GM12878 (cell line): ENCODE measurements around the gene AP4B1. TPM values are rescaled to one million over a fixed set of nuclear protein-coding genes. Genes with fewer than 3 reads are reported as not detected.

Source experiments
- ATAC-seq: fragments of 200-7000 bp; cut with Tn5 transposase; 3 replicates; pipeline ENCODE4 v1.9.1; 2020; ENCODE audit warnings: mild to moderate bottlenecking, moderate library complexity
- BruUV-seq: library from RNA; stranded (reverse); fragments of 400-500 nt; replicated peaks from 2 replicates; lab custom pipeline; 2021; lab: Mats Ljungman, UMichigan
- CTCF ChIA-PET: fragments of 300-600 bp; sonication (Branson Sonifier 250); formaldehyde crosslinking; extraction: SDS; loops from one replicate; lab custom pipeline; 2021; ENCODE audit warnings: inconsistent platforms; lab: Yijun Ruan, JAX
- POLR2A ChIA-PET: fragments of 350-600 bp; formaldehyde crosslinking; extraction: SDS; loops from one replicate; lab custom pipeline; 2021; ENCODE audit warnings: inconsistent platforms; lab: Charles Lee
- RAD21 ChIA-PET: fragments of 300-600 bp; sonication (Branson Sonifier 250); formaldehyde crosslinking; loops from one replicate; lab custom pipeline; 2023; ENCODE audit warnings: antibody characterized with exemption; ENCODE audit not compliant: unreplicated experiment; lab: Charles Lee
- SMC1A ChIA-PET: fragments of 300-600 bp; sonication (Branson Sonifier 250); formaldehyde crosslinking; loops from one replicate; lab custom pipeline; 2023; ENCODE audit not compliant: unreplicated experiment, uncharacterized antibody; lab: Charles Lee
- DNase-seq: peaks from one replicate; pipeline ENCODE4 v3.0.0-alpha.2; 2011; ENCODE audit warnings: low read depth, low spot score
- FAIRE-seq: peaks from 3 replicates; lab custom pipeline; 2011; peaks lifted over from hg19 to GRCh38; lab: Jason Lieb, UNC
- H2AFZ ChIP-seq: 2 replicates; pipeline ENCODE4 v1.6.0; 2011; ENCODE audit warnings: low read depth, low read length, control low read depth; ENCODE audit not compliant: control insufficient read depth
- H3K27ac ChIP-seq: 2 replicates; pipeline ENCODE4 v1.5.1; 2011; ENCODE audit warnings: control low read depth; ENCODE audit not compliant: control insufficient read depth, insufficient read depth
- H3K27me3 ChIP-seq, 2 experiments: replicated peaks in 1 of 2; 2 replicates each; pipeline versions ENCODE4 v1.6.0 to v1.6.1; 2011; ENCODE audit warnings: low read length in 1 of 2; ENCODE audit not compliant: control insufficient read depth in 2 of 2, insufficient read depth in 2 of 2
- H3K36me3 ChIP-seq, 2 experiments: 2 replicates each; pipeline ENCODE4 v1.5.1; 2011; ENCODE audit warnings: low read length in 1 of 2; ENCODE audit not compliant: control insufficient read depth in 2 of 2, insufficient read depth in 2 of 2
- H3K4me1 ChIP-seq: 2 replicates; pipeline ENCODE4 v1.6.1; 2011; ENCODE audit warnings: mild to moderate bottlenecking, low read length, moderate library complexity, mixed read lengths; ENCODE audit not compliant: control insufficient read depth, insufficient read depth
- H3K4me2 ChIP-seq: 2 replicates; pipeline ENCODE4 v1.6.0; 2011; ENCODE audit warnings: control low read depth; ENCODE audit not compliant: control insufficient read depth, insufficient read depth
- H3K4me3 ChIP-seq: fragments of 200-600 bp; sonication (generic); 2 replicates; pipeline ENCODE4 v1.5.1; 2016
- H3K79me2 ChIP-seq: 2 replicates; pipeline ENCODE4 v1.6.0; 2011; ENCODE audit warnings: low read length; ENCODE audit not compliant: control insufficient read depth, insufficient read depth
- H3K9ac ChIP-seq: 2 replicates; pipeline ENCODE4 v1.8.0; 2011; ENCODE audit warnings: low read length, control low read depth, mixed read lengths; ENCODE audit not compliant: control insufficient read depth, insufficient read depth
- H3K9me3 ChIP-seq: replicated peaks from 3 replicates; pipeline ENCODE4 v1.5.1; 2011; ENCODE audit warnings: mild to moderate bottlenecking, low read length; ENCODE audit not compliant: control insufficient read depth, insufficient read depth
- H4K20me1 ChIP-seq: 2 replicates; pipeline ENCODE4 v1.6.0; 2011; ENCODE audit not compliant: control insufficient read depth, insufficient read depth
- BCL11A ChIP-seq: IDR thresholded peaks from 2 replicates; pipeline ENCODE4 v1.6.1; 2011; ENCODE audit warnings: low read depth, low read length
- CHD1 ChIP-seq: IDR thresholded peaks from 2 replicates; pipeline ENCODE4 v1.6.1; 2012; ENCODE audit warnings: low read depth, low read length, improper control_type of control experiment
- KLF5 ChIP-seq: fragments of 450-650 bp; IDR thresholded peaks from 2 replicates; pipeline ENCODE4 v1.6.1; 2014; ENCODE audit warnings: mild to moderate bottlenecking; ENCODE audit not compliant: partially characterized antibody
- MEF2B ChIP-seq: fragments of 450-650 bp; IDR thresholded peaks from 2 replicates; pipeline ENCODE4 v1.6.1; 2018; ENCODE audit warnings: mild to moderate bottlenecking, moderate library complexity; ENCODE audit not compliant: partially characterized antibody, poor library complexity, severe bottlenecking
- MYC ChIP-seq: IDR thresholded peaks from 2 replicates; pipeline ENCODE4 v1.6.1; 2011; ENCODE audit warnings: mild to moderate bottlenecking, low read length, moderate library complexity, inconsistent platforms; ENCODE audit not compliant: insufficient read depth, insufficient replicate concordance, insufficient read length, severe bottlenecking
- SPI1 ChIP-seq: IDR thresholded peaks from 2 replicates; pipeline ENCODE4 v1.6.1; 2011; ENCODE audit warnings: low read depth, mild to moderate bottlenecking, low read length, moderate library complexity, borderline replicate concordance; ENCODE audit not compliant: insufficient read depth
- SUPT20H ChIP-seq: IDR thresholded peaks from 2 replicates; pipeline ENCODE4 v1.6.1; 2011; ENCODE audit warnings: low read depth, mild to moderate bottlenecking, low read length, moderate library complexity, borderline replicate concordance; ENCODE audit not compliant: control insufficient read depth
- WGBS: methylation state at CpG from one replicate; pipeline ENCODE4 v1.1.6; 2016; ENCODE audit warnings: low lambda C conversion rate; ENCODE audit not compliant: insufficient replicate concordance, insufficient coverage; ENCODE audit errors: missing lambda C conversion rate; 5-methylcytosine and 5-hydroxymethylcytosine counted together
- in situ Hi-C: fragments of 300-500 bp; cut with MboI; formaldehyde crosslinking; loops from 9 replicates; pipeline ENCODE4 v1.14.3; 2018; ENCODE audit warnings: mixed read lengths
- intact Hi-C: fragments of 100-400 bp; cut with micrococcal nuclease; formaldehyde crosslinking; loops from one replicate; pipeline ENCODE4 v1.14.2; 2022; ENCODE audit not compliant: unreplicated experiment
- polyA plus RNA-seq, 11 experiments: library from polyadenylated mRNA; depleted of rRNA in 4 of 11; unstranded in 6 of 11; stranded (reverse) in 5 of 11; fragments of >200 nt; fragmentation: Nextera tagmentation in 4 of 11; fragmentation: Illumina TruSeq in 1 of 11; extraction: Ambion mirVana in 4 of 11; extraction: Trizol in 1 of 11; gene quantifications; 1 replicate in 1 of 11; 2 replicates in 10 of 11; pipeline versions ENCODE4 v1.2.1 to v1.2.3, GENCODE V29; 2011 to 2016; ENCODE audit warnings: inconsistent platforms in 2 of 11, missing spikeins in 2 of 11, low read depth in 1 of 11
- total RNA-seq, 4 experiments: library from RNA; depleted of rRNA in 3 of 4; stranded (reverse); fragments of >200 nt in 3 of 4; fragmentation: Illumina TruSeq in 1 of 4; extraction: Trizol in 1 of 4; gene quantifications; 2 replicates each; pipeline versions ENCODE4 v1.2.1 to v1.2.3, GENCODE V29; 2013 to 2021
- TF ChIP-seq, protein P1 (sequence below): IDR thresholded peaks from 2 replicates; pipeline ENCODE4 v1.6.1; 2011; ENCODE audit warnings: borderline replicate concordance, low read depth, mild to moderate bottlenecking, moderate library complexity, low read length; ENCODE audit not compliant: insufficient read depth, poor library complexity, severe bottlenecking
- TF ChIP-seq, protein P2 (sequence below): fragments of 450-650 bp; formaldehyde crosslinking; IDR thresholded peaks from 2 replicates; pipeline ENCODE4 v1.4.0; 2020; ENCODE audit warnings: mild to moderate bottlenecking, moderate library complexity
- TF ChIP-seq, protein P3 (sequence below): IDR thresholded peaks from 2 replicates; pipeline ENCODE4 v1.6.1; 2012; ENCODE audit warnings: mild to moderate bottlenecking, low read depth, low read length
- TF ChIP-seq, protein P4 (sequence below): fragments of 450-650 bp; IDR thresholded peaks from 2 replicates; pipeline ENCODE4 v1.6.1; 2017; ENCODE audit warnings: low read depth, mild to moderate bottlenecking, moderate library complexity

The AP4B1 gene
- total and polyA plus RNA-seq, 10 of the 15 experiments (the other 5 are each of a cell fraction or from before 2014, with no cell fraction given), result 27.2 to 61.0 (median 33.0) TPM

DNA sequence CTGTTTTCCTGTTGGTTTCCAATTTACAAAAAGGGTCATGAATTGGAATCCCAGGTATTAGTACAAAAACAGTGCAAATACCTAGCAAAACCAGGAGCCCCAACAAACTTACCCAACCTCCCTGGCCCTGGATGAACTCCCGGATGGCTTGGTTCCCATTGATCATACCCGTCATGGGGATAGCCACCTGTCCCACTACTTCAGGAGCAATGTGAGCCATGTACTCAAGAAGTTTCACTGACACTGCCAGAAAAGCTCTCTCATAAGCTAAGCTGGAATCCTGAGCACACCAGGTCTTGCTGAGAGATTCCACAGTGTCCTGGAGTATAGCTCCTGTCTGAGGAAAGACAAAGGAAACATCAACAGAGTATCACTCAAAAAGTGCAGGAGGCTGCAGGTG is 22.9 kb downstream of the AP4B1 start:
- peak overlapping the region; percentile 40; the same call in 1 of the 2 replicates for H3K9ac ChIP-seq
- POLR2A ChIA-PET, result interaction anchor here (1.3 to 10.4 kb wide), 7 partner anchors 8 to 47 kb away, joined by 4 to 111 read pairs (median 9); partner anchors contain the start of gene HIPK1
- BruUV-seq, result no TSS peak
- TF ChIP-seq, protein P1, sequence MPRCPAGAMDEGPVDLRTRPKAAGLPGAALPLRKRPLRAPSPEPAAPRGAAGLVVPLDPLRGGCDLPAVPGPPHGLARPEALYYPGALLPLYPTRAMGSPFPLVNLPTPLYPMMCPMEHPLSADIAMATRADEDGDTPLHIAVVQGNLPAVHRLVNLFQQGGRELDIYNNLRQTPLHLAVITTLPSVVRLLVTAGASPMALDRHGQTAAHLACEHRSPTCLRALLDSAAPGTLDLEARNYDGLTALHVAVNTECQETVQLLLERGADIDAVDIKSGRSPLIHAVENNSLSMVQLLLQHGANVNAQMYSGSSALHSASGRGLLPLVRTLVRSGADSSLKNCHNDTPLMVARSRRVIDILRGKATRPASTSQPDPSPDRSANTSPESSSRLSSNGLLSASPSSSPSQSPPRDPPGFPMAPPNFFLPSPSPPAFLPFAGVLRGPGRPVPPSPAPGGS, result no peak
- TF ChIP-seq, protein P2, sequence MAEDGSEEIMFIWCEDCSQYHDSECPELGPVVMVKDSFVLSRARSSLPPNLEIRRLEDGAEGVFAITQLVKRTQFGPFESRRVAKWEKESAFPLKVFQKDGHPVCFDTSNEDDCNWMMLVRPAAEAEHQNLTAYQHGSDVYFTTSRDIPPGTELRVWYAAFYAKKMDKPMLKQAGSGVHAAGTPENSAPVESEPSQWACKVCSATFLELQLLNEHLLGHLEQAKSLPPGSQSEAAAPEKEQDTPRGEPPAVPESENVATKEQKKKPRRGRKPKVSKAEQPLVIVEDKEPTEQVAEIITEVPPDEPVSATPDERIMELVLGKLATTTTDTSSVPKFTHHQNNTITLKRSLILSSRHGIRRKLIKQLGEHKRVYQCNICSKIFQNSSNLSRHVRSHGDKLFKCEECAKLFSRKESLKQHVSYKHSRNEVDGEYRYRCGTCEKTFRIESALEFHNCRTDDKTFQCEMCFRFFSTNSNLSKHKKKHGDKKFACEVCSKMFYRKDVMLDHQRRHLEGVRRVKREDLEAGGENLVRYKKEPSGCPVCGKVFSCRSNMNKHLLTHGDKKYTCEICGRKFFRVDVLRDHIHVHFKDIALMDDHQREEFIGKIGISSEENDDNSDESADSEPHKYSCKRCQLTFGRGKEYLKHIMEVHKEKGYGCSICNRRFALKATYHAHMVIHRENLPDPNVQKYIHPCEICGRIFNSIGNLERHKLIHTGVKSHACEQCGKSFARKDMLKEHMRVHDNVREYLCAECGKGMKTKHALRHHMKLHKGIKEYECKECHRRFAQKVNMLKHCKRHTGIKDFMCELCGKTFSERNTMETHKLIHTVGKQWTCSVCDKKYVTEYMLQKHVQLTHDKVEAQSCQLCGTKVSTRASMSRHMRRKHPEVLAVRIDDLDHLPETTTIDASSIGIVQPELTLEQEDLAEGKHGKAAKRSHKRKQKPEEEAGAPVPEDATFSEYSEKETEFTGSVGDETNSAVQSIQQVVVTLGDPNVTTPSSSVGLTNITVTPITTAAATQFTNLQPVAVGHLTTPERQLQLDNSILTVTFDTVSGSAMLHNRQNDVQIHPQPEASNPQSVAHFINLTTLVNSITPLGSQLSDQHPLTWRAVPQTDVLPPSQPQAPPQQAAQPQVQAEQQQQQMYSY (CRISPR knock-in tag), result no peak
- no peak for TF ChIP-seq CHD1
- no peak for TF ChIP-seq SPI1
- no peak for TF ChIP-seq MYC
- TF ChIP-seq, protein P3, sequence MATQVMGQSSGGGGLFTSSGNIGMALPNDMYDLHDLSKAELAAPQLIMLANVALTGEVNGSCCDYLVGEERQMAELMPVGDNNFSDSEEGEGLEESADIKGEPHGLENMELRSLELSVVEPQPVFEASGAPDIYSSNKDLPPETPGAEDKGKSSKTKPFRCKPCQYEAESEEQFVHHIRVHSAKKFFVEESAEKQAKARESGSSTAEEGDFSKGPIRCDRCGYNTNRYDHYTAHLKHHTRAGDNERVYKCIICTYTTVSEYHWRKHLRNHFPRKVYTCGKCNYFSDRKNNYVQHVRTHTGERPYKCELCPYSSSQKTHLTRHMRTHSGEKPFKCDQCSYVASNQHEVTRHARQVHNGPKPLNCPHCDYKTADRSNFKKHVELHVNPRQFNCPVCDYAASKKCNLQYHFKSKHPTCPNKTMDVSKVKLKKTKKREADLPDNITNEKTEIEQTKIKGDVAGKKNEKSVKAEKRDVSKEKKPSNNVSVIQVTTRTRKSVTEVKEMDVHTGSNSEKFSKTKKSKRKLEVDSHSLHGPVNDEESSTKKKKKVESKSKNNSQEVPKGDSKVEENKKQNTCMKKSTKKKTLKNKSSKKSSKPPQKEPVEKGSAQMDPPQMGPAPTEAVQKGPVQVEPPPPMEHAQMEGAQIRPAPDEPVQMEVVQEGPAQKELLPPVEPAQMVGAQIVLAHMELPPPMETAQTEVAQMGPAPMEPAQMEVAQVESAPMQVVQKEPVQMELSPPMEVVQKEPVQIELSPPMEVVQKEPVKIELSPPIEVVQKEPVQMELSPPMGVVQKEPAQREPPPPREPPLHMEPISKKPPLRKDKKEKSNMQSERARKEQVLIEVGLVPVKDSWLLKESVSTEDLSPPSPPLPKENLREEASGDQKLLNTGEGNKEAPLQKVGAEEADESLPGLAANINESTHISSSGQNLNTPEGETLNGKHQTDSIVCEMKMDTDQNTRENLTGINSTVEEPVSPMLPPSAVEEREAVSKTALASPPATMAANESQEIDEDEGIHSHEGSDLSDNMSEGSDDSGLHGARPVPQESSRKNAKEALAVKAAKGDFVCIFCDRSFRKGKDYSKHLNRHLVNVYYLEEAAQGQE, result no peak
- TF ChIP-seq MEF2B, result no peak
- TF ChIP-seq KLF5, result no peak
- TF ChIP-seq, protein P4, sequence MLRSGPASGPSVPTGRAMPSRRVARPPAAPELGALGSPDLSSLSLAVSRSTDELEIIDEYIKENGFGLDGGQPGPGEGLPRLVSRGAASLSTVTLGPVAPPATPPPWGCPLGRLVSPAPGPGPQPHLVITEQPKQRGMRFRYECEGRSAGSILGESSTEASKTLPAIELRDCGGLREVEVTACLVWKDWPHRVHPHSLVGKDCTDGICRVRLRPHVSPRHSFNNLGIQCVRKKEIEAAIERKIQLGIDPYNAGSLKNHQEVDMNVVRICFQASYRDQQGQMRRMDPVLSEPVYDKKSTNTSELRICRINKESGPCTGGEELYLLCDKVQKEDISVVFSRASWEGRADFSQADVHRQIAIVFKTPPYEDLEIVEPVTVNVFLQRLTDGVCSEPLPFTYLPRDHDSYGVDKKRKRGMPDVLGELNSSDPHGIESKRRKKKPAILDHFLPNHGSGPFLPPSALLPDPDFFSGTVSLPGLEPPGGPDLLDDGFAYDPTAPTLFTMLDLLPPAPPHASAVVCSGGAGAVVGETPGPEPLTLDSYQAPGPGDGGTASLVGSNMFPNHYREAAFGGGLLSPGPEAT, result no peak
- no peak for TF ChIP-seq BCL11A
- no peak for TF ChIP-seq SUPT20H

More for the DNA sequence above, 22.9 kb downstream of the AP4B1 start:
- FAIRE-seq, result no peak
- Histone ChIP-seq H3K4me3 (no peak overlapping the region), H3K27me3 (no peaks in the 10 kb centered on the region), H3K4me2 (no peak overlapping the region), H3K4me1 (peaks cover 28% of the 10 kb centered on the region), H3K9me3 (no peaks in the 10 kb centered on the region), H3K79me2 (no peaks in the 10 kb centered on the region), H4K20me1 (no peaks in the 10 kb centered on the region), H3K27ac (peak overlapping the region; percentile 40), H2AFZ (peak overlapping the region; percentile 86), H3K36me3 (no peaks in the 10 kb centered on the region)
- RAD21 ChIA-PET, result interaction anchor here (0.8 to 9.7 kb wide), 10 partner anchors 8 to 80 kb away, joined by 3 to 189 read pairs (median 7); partner anchors contain the start of genes AP4B1, DCLRE1B and HIPK1
- SMC1A ChIA-PET, result interaction anchor here (1.1 to 15.2 kb wide), 8 partner anchors 8 to 65 kb away, joined by 3 to 396 read pairs (median 10); partner anchors contain the start of genes AP4B1 and DCLRE1B
- CTCF ChIA-PET, result interaction anchor here (0.6 to 6.9 kb wide), 11 partner anchors 9 to 47 kb away, joined by 3 to 56 read pairs (median 4); partner anchors contain the start of genes AP4B1 and HIPK1
- in situ Hi-C loops, result no loop called here
- no peak for DNase-seq
- no peak for ATAC-seq
- intact Hi-C loops, result no loop called here
- WGBS, result 97% methylated on average over 2 of the region's 2 CpGs
